GM10266 (cell line): Measurements from ENCODE around the gene KAZN.

Experiments
- DNase-seq: peaks from one replicate; pipeline ENCODE4 v3.0.0; 2012; ENCODE audit errors: extremely low spot score
- TF ChIP-seq, protein P1 (sequence below): IDR thresholded peaks from 2 replicates; pipeline ENCODE4 v1.5.1; 2012; ENCODE audit warnings: mild to moderate bottlenecking, low read depth; ENCODE audit not compliant: control insufficient read depth, insufficient read depth; ENCODE audit errors: missing control alignments

Gene KAZN

DNA sequence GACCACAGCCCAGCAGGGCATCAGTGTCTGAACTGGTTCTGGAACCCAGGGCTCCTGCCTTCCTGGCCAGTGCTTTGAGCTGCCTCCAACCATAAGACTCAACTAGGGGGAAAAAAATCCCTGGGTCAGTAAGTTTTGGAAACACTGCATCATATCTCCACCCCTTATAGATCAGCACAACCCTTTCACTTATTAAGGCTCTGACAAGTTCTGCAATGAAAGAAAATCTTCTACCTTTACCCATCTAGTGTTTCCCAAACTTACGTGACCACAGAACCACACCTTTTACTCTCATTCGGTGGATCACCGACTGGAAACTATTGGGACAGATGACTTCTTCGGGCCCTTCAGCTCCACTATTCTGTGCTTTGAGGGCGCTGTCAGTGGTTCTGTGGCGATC is 476.7 kb downstream of the KAZN start:
- no peak for DNase-seq
- TF ChIP-seq, protein P1, sequence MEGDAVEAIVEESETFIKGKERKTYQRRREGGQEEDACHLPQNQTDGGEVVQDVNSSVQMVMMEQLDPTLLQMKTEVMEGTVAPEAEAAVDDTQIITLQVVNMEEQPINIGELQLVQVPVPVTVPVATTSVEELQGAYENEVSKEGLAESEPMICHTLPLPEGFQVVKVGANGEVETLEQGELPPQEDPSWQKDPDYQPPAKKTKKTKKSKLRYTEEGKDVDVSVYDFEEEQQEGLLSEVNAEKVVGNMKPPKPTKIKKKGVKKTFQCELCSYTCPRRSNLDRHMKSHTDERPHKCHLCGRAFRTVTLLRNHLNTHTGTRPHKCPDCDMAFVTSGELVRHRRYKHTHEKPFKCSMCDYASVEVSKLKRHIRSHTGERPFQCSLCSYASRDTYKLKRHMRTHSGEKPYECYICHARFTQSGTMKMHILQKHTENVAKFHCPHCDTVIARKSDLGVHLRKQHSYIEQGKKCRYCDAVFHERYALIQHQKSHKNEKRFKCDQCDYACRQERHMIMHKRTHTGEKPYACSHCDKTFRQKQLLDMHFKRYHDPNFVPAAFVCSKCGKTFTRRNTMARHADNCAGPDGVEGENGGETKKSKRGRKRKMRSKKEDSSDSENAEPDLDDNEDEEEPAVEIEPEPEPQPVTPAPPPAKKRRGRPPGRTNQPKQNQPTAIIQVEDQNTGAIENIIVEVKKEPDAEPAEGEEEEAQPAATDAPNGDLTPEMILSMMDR: no peak

GRCh38 chr1:15075817-15076216 is 477.3 kb downstream of the KAZN start:
- DNase-seq: no peak
- TF ChIP-seq, protein P1: no peak

GRCh38 chr1:15076807-15077206 is 478.3 kb downstream of the KAZN start:
- DNase-seq: no peak
- TF ChIP-seq, protein P1: no peak

DNA sequence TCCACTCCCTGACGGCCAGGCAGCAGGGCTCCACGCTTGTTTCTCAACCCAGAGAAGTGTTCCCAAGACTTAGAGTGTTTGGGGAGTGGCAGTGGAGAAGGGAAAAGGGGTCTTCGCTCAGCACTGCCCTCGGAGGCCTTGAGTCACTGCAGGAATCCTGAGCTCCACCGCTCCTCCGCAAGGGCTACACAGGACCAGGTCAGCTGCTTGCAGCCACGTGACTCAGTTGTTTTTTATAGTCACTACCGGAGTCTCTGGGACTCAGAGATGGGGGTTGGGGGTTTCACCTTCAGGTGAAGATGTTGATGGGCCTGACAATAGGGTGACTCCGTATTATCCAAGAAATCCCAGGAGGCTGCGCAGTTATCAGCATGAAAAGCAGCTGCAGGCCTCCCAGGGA is 478.9 kb downstream of the KAZN start:
- TF ChIP-seq, protein P1: no peak
- no peak for DNase-seq

- TF ChIP-seq, protein P1: no peak
- no peak for DNase-seq
These were observed 482.0 kb downstream of the KAZN start for GRCh38 chr1:15080328-15081007.

DNA sequence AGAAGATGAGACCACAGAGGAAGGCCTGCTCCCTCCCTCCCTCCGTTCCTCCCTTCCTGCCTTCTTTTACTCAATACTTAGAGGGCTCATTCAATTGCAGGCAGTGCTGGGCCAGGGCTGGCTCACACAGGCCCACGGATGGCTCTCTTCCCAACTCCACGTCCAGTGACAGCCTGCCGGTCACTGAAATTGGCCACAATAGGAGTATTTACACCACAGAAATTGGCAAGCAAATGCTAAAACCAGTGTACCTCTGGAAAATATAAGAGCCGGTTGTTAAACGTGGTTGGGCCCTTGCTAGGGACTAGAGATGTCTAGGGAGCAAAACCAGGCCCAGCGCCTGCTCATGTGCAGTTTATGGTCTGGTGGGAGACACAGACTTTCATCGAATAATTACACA is 482.6 kb downstream of the KAZN start:
- TF ChIP-seq, protein P1: no peak

DNA sequence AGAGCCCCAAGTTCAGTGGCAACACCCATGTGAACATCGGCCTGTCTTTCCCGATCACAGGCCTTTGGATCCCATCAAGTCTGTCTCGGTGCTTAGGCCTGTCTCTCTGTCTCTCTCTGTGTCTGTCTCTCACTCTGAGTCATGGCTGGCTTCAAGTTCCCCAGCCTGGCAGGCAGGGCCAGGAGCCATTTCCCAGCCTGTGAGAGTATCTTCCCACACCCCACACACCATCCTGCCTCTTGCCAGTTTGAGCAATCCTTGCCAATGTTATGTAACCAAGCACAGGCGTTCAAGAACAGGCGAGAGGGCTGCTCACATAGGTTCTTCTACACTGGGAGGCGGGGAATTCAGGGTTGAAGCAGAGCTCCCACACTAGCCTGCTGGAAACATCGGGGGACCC is 485.1 kb downstream of the KAZN start:
- TF ChIP-seq, protein P1: no peak
- no peak for DNase-seq

More for the DNA sequence above, 482.6 kb downstream of the KAZN start:
- DNase-seq: no peak
